ENCODE results near the gene CDKAL1.

CDKAL1 gene

DNA sequence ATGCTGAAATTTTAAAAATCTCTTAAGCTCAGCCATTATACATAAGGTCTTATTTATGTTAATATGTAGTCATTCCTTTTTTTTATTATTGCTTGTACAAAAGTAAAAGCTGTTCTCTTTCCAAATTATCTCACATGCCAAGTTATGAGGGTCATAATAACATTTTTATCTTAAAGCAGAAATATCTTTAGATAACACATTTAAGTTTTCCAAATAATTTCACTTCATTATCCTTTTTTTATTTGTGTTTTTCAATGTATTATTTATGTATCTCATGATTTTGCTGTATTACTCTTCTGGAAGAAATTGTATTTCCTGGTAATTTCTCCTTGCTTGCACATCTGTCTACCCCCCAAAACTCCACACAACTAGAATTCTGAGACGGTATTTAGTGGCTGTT, 598.2 kb downstream of the CDKAL1 start:
- DNase-seq, result no peak

DNA sequence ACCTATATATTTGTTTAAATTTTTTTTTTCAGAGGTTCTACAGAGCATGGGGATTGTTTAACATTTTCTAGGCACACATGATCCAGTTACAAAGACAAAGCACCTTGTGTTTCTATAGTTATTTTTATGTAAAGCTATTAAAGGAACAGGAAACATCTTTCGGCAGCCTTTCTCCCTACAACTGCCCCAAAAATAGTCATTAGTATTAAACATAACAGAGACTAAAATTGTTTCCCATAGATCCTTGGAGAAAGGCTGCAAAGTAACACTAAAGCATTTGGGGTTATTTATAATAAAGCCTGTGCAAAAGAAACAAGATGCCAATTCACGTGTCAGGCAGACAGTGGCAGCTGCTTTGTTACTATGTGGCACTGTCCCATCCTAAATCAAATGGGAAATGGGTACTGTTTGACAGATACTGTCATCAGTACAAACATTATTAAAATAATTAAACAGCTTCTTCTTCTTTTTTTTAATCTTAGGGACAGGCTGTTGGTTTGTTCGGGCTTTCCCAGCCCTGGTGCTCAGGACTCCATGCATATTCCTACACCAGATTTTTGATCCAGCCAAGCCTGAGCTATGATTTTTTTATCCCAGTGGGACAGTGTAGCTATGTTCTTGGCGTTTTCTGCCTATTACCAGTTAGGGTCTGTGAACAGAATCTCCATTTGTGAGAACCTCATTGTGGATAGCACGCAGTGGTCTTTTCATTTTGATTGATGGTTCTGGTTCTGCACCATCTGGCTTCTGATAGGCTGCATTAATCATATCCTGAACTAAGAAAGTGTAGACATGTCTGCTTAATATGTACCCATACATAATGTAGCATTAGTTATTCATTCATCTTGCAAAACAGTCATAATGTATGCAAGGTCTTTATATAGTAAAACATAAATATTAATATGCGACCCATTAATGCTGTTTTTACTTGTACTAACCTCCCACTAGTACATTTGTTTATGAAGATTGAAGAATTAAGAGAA, 598.9 kb downstream of the CDKAL1 start:
- no peak for DNase-seq

DNA sequence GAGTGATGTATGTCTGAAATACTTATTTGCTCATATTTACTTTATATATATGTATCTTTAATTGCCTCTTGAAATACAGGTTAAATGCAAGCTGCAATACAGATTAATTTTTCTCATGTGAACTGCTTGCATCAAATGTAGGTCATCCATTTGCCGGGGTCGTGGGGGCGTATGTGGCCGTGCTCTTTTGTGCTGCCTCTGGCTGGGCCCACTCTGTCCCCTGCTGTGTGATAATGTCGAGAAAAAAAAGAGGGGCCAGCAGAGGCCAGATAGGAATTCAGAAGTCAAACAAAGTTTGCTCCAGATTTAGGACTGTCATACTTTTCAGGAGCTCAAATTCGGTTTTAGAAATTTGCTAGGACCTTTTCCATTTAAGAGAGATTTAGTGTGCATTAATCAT, 599.6 kb downstream of the CDKAL1 start:
- DNase-seq, result no peak

DNA sequence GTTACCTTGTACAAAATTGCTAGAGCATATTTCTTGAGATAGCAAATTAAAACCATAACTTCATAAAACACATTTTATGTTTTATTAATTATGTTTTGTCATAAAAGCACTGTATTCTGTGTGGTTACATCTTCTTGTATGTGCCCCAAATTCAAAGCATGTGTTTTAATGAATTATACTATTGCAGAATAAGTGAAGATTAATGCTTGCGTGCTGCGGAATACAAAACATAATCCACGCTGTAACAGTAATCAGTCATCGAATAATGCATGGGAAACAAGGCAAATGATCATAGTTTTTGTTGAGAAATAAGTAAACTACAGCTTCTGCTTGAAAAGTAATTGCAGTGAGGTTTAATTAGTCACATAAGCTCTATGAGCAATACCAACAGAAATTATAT, 600.1 kb downstream of the CDKAL1 start:
- no peak for DNase-seq

DNA sequence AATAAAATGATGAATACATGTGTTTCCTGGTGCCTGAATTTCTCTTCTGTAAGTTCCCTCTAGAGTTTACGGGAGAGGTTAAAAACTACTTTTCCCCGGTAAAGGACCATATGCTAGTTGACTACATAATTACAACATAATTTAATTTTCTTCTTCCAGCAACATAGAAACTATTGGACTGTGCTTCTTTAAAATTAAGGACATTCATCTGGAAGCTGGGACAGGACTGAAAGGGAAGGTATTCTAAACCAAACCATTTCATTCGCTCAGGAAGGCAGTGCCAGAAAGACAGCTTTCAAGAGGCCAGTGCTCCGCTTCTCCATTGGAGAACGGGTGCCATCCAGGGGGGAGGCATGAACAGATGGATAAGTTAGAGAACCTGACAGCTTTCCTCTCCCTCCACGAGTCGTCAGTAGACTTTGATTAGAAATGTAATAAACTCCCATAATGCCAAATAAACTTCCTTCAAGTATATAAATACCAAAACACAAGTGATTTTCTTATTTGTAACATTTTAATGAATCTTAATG, 601.3 kb downstream of the CDKAL1 start:
- DNase-seq, result no peak

DNA sequence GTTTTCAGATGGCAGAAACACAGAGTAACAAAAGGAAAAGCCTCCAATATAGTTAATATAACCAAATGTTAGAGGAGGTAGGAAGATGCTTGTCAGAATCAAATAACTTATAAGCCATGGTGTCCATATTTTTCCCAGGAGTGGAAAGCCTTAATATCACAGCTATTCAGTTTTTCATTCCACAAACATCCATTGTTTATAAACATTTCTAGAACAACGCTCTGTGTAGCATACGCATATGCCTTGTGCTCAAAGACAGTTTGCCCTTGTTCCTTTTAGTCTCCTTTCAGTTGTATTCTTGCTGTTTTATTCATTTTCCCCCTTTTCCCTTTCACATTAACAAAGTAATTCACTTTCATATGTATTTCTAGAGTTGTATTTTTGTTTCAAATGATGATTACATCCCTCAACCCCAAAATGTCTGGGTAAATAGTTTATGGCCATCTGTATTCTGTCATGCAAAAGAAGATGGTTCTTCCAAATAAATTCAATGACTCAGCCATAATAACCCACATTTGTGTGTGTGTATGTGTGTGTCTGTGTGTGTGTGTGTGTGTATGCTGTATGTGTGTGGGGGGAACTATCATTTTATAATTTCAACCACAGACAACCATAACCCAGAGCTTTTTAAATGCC, 603.6 kb downstream of the CDKAL1 start:
- DNase-seq, result no peak

DNA sequence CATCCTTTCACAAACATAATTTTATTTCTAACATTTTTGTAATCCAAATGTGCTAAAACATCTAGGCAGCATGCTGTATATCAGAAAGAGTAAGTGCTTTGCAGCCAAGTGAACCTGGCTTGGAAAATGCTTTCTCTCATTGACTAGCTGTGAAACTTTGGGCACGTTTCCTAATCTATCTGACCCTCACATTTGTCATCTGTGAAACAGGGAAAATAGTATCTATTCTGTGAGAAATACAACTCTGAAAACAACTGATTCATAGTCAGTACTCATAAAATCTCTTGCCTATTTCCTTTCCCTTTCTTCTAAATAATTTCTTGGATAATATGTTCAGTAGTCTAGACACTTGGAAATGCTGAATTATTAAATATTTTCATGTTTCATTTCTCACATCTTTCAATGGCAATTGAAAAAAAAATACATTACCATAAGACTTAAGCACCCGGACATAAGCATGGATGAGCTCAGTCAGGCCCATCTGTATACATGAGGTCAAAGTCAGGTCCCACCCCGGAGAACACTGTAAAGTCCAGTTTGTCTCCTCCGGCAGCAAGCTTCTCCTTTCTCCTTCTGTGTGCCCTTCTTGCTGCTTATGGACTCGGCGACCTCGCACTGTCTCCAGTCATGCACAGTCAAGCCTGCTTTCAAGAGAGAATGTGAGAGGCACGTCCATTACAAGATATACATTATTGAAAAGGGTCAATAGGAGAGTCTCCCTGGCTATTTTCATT, 604.2 kb downstream of the CDKAL1 start:
- DNase-seq, result no peak

DNA sequence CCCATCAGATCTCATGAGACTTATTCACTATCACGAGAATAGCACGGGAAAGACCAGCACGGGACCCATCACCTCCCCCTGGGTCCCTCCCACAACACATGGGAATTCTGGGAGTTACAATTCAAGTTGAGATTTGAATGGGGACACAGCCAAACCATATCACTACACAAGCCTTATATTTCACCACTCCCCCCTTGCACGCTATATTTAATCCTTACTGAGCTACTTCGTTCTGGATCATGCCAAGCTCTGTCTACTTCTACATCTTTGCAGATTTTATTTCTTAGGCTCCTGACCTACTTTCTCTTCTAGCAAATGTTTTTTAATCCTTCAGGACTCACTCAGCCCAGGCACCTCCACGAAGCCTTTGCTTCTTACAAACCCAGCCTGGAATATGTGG, 606.7 kb downstream of the CDKAL1 start:
- no peak for DNase-seq

DNA sequence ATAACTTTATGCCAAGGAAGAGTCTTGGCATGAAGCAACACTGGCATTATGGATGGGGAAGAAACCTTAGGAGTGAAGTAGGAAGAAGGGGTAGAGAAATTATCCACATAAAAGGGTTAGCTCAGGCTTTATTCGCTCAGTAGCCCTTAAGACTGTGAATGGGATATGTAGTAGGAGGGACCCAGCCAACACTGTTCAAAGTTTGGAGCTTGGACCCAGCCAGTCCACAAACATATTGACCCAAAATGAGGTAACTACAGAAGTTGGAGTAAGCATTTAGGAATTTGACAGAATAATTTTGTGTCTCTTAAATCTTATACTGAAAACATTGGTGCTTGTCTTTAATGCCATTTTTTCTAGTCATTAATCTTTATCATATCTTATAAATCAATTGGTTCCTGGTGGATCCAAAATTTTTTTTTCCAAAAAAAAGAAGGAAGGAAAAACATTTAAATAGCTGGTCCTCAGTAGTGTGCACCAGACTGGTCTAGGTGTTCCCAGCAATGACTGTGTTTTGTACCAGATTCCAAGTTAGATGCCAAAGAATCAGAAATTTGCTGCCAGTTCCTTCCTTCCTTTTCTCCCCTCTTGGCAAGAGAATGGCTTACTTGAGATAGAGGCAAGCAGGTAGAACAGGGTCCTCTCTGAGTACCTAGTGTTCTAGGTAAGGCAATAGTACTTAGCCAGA, 607.5 kb downstream of the CDKAL1 start:
- no peak for DNase-seq

DNA sequence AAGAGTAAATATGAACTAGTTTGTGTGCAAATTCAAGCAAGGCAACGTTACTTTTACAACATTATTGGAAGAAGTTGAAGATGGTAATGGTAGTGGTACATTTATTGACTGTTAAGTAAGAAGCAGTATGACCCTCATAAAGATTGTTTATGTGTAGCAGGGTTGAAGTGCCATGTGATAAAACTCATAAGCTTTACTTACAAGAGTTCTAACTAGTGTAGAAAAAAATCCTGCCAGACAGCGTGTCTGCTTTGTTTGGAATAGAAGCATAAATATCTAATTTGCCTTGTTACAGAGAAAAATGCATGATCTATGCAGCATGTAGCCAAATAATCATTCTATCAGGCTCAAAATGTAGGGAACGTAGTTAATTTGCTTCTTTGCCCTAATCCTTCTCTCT, 608.5 kb downstream of the CDKAL1 start:
- no peak for DNase-seq

DNA sequence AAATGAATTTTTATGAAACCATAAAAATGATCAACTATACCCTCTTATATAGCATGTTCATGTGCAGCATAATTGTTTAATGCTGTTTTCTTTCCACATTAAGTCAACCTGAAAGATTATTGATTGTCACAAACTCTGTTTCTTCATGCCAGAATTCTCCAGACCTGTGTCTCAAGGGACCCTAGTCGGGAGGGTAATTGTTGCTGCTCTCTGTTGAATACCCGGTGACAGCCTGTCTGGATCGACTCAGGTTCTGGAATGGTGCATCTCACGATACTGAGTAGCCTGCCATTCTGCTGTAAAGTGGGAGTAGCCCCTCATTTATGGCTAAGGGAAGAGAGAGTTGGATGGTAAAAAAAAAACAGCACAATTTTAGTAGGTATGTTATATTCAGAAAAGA, 609.4 kb downstream of the CDKAL1 start:
- DNase-seq, result no peak

DNA sequence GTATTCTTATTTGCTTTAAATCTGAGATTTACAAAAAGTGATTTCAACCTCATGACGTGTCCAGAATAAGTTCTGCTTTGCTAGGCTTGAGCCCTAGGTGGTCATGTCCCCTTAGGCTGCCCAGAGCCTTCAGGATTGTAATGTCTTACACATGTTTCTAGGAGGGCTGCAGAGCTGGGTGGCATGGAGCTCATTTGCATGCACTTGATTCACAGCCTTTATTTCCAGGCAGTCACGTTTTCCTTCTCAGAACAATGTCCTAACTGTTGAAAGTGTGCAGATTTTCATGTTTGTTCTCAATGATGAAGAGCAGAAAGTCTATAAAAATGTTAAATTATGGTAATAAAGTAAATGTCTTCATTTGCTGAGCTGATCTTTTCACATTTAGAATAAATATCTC, 610.7 kb downstream of the CDKAL1 start:
- DNase-seq, result no peak

DNA sequence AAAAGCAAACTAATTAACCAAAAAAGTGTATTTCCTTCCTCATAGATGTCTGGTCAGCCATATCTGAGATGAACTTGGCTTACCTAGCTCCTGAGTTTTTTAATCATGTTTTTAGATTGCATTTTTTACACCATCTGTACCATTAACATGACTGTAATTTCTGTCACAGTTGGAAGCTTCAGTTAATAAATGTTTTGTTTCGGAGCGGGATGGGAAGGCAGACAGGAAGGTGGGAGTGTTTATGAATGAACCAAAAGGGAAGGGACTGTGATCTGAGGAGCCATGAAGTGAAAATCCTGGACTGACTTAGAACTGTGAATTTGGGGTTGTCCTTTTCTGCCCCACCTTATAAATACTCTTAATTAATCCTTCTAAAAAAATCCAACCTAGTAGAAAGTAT, 613.7 kb downstream of the CDKAL1 start:
- no peak for DNase-seq

DNA sequence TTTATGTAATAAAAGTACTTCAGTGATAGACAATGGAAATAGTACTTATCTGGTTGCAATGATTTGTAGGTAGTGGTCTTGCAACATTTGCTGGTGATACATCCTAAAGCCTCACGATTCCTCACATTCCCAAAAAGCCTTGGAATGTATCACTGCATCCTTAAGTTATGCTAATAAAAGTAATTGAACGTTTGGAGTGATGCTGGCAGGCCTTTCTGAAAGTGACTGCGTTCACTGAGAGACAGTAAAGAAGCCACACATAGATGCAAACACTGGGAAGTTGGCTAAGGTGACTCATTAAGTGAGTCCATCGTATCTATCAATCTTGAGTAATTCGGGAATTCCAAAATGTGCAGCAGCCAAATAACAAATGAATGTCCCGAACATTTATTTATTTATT, 615.2 kb downstream of the CDKAL1 start:
- DNase-seq, result no peak

DNA sequence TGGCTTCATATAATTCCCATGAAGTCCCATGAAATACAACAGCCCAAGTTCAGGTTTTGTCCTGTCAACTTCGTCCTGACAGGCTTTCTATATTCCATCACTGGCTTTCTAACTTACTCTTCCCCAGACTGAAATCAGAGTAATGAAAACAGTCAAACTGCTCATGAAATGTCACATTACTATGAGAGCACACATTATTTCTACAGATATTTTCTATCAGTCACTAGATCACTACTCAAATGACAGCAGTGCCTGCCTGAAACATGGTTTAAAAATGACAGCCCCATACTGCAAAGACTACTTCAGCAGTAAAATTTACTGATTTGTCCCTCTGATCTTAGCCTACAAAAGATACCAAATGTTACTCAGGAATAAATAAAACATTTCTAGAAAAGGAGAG, 616.4 kb downstream of the CDKAL1 start:
- no peak for DNase-seq

DNA sequence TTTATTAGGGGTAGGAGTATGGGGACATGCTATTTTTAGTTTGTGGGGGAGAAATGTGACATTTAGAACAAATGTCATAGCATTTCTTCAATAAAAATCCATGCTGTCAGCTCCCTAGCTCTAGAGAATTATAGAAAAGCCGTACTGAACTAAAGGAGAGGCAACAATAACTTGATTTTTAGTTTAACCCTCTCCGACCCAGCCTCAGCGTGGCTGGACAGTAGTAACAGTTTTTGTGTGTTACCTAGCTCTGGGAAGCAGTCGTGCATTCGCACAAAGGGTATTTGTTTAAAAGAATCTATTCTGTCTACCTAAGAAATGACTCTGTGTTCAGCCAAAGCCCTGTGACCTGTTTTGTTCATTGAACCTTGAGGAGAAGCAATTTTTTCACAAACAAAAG, 616.9 kb downstream of the CDKAL1 start:
- DNase-seq, result no peak

DNA sequence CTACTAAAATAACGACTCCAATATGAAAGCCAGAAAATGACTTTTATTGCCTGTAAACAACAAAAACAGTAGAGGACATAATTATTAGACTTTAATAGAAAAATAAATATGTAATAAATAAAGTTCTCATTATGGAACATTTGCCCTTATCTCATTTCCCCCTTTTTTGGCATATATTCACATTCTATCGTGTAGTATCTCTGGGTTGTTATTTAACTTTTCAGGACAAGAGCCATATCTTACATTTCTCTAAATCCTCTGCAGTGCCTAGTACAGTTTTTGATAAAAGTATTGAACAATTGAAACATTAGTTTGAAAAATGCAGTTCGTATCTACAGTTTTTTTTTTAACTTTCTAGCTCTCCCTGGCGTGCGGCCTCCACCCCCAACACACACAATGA, 617.3 kb downstream of the CDKAL1 start:
- DNase-seq, result no peak

DNA sequence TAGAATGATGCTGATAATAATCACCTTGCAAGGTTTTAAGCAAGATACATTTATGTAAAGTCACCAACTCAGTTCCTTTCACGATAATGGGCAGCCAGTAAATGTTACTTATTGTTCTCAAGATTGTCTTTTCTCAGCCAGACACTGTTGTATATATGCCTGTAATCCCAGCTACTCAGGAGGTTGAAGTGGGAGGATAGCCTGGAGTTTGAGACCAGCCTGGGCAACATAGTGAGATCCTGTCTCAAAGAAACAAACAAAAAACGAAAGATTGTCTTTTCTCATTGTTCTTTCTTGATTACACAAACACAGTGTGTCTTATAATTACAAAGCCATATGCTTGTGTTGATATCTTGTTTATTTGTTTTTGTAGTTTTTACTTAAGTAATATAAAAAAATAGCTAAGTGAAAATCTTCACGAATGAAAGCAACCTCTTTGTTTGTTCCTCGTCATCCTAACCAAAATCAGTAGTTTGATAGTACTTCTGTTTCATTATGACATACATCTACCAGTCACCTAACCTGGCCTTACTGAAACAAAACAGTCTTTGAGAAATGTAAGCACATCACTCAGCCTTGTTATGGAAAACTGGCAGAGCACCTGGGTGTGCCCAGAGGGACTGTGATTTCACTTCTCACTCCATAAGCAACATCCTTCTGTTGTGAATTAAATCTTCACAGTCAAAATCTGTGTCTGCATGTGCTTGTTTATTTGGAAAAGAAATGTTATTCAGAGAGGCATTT, 623.1 kb downstream of the CDKAL1 start:
- DNase-seq, result no peak

DNA sequence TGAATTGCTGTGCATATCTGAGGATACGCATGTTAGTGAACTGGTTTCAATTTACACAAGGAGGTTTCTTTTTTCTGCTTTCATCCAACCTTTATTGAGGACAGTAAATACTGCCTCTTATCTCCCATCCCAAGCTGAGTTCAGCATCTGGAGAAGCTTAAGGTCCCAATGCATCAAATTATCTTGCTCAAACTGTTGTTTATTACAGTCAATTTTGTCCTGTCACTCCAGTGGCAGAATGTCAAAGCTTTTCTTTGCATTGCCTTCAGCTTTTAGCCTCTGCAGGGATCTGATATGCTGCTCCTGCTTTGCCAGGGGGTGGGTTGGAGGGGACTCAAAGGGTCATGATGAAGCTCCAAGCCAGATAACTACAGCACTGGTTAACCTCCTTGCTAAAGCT, 623.9 kb downstream of the CDKAL1 start:
- DNase-seq, result peak; percentile 18

DNA sequence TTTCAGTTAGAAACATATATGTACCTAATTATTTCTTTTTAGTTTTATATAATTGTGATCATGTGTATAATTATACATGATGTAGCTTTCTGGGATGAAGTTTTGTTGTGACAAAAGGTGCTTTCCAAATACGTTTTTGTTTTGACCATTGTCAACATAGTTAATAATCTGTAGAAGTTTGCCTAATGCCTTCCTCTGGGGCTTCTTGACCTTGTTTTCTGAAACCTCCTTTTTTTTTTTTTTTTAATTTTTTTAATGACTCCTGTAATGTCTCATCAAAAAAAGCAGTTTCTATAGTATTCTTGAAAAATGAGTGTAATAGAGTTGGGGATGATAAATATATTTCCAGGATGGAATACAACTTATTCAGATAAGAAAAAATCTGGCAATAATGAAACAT, 624.6 kb downstream of the CDKAL1 start:
- no peak for DNase-seq

DNA sequence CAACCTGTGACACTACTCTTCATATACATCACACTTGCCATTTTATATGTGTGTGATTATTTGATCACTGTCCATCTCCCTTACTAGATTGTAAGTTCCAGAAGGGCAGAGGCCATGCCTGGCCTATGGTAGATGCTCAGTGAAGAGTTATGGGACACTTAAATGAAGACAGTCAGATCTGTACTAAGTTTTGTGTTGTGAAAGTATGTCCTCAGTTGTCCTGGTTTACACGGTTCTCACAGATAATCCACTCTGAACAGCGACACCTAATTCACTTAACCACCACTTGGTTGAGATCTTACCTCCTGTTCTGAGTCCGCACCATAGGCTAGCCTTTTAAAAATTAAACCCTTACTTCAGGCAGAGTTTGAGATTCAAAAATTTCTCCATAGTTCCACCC, 625.2 kb downstream of the CDKAL1 start:
- DNase-seq, result no peak

DNA sequence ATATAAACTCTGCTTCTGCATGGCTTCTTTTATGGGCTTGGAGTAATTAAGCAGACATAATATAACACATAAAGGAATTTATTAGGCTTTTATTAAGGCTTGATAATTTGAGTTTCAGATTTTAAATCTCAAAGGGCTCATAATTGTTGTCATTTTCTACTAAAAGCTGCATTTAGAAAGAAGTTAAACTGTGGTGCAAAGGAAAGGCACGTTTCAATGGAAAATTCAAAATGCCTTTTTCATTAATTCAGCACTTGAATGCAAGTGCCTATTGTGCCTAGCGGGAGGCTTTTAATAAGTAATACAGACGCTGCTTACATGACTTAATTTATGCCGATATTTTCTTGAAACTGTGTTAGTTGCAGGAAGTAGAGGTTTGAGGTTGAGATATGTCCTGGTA, 627.5 kb downstream of the CDKAL1 start:
- DNase-seq, result no peak
